NB4 (cell line): ENCODE results near the gene MST1.

Source experiments
- CTCF ChIP-seq: IDR thresholded peaks from one replicate; pipeline ENCODE4 v1.5.1; 2012; ENCODE audit warnings: low read depth, low read length
- MAX ChIP-seq: IDR thresholded peaks from 2 replicates; pipeline ENCODE4 v1.6.1; 2011; ENCODE audit warnings: low read depth, low read length
- MYC ChIP-seq: IDR thresholded peaks from 2 replicates; pipeline ENCODE4 v1.6.1; 2011; ENCODE audit warnings: low read depth, low read length
- POLR2A ChIP-seq: IDR thresholded peaks from 2 replicates; pipeline ENCODE4 v1.6.1; 2011; ENCODE audit warnings: mild to moderate bottlenecking; ENCODE audit not compliant: insufficient read length; ENCODE audit errors: extremely low read depth

GRCh38 chr3:49641921-49642707 is 47.2 kb downstream of the MST1 start:
- TF ChIP-seq MAX (no peak), CTCF (no peak), POLR2A (no peak), MYC (no peak)
